Stimulated activated CD4-positive, alpha-beta T cell treated with anti-CD3 and anti-CD28 coated beads, Interleukin-15, amount 100 ng/mL, for 1 hour (primary cell): ENCODE data around the gene SYTL1.
A peak's percentile ranks its signal among the peaks of the same experiment; 100 is the strongest.

ENCODE experiments used
- DNase-seq, 2 donors: peaks; one replicate each; pipeline ENCODE4 v3.0.0-alpha.2; 2020; ENCODE audit warnings: low read depth in 1 of 2, low spot score in 1 of 2

The SYTL1 gene

DNA sequence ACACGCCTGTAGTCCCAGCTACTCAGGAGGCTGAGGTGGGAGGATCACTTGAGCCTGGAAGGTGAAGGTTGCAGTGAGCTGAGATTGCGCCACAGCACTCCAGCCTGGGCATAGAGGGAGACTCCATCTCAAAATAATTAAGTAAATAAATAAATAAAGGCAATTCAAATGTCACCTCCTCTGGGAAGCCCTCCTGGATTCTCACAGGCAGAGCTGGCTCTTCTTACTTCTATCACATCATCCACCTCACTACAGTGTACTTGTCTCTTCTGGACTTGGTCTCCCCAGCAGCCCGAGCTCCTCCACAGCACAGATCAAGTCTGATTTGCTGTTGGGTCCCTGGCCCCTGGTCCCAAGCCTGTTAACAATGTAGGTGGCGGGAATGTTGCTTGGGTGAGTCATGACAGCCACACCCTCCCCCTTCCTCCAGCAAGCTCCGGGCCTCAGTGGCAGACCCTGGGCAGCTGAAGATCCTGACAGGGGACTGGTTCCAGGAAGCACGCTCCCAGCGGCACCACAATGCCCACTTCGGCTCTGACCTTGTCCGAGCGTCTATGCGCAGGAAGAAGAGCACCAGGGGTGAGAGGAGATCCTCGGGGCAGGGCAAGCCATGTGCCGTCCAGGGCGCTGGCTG, 5.3 kb downstream of the SYTL1 start:
- DNase-seq = no peak

DNA sequence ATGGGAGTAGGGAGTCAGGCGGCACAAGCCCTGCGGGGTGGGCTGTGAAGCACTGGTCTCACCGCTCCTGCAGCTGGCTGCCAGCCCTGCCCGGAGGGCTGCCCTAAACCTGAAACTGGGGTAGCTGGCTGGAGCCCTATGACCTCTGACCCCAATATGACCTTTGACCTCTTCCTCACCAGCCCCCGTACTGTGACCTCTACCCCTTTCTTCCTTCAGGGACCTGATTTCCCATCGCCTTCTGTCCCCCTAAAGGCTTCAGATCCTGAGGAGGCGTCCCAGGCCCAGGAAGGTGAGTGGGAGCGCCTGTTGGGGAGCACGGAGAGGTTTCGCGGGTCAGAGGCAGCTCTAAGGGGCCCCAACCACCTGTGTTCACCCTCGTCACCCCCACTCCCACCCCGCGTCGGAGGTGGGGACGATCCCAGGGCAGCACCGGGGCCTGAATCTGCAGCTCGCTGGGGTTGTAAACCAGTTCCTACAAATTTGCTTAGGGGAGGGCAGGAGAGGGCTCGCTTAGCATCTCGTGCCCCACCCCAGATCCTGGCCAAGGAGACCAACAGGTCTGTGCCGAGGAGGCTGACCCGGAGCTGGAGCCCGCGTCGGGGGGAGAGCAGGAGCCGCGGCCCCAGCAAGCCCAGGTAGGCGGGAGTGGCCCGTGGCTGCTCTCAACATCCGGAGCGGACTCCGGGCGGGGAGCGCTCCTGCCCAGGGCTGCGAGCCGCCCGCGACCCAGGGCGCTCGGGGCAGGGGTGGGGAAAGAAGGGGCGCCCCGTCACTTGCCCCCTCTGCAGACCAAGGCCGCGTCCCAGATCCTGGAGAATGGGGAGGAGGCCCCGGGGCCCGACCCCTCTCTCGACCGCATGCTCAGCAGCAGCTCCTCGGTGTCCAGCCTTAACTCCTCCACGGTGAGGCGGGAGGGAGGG, 7.3 kb downstream of the SYTL1 start:
- DNase-seq = no peak

DNA sequence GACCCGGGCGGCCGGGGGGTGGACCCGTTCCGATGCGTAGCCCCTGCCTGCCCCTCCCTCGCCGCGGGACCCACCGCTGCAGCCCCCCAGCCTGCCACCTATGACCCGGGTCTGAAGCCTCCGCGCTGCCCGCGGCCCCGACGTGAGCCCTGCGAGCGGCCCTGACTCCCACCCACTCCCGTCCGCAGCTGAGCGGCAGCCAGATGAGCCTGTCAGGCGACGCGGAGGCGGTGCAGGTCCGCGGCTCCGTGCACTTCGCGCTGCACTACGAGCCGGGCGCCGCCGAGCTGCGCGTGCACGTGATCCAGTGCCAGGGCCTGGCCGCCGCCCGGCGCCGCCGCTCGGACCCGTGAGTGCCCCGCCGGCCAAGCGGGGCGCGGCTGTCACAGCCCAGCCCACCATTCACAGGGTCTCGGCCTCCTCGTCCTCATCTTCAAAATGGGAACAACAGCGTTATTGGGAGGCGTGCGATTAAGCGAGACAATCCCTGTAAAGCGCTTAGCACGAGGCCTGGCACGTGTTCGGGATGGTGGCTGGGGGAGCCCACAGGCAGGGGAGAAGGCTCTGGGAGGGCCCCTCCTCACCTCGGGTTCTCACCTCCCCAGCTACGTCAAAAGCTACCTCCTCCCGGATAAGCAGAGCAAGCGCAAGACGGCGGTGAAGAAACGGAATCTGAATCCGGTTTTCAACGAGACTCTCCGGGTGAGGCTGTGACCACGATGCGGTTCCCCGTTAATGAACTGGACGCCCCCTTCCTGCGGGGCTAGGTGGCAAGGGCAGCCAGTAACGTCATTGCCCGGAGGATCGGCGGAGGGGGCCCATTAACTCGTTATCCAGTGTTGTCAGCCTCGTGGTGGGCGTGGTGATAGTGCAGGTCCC, 8.2 kb downstream of the SYTL1 start:
- DNase-seq = no peak

DNA sequence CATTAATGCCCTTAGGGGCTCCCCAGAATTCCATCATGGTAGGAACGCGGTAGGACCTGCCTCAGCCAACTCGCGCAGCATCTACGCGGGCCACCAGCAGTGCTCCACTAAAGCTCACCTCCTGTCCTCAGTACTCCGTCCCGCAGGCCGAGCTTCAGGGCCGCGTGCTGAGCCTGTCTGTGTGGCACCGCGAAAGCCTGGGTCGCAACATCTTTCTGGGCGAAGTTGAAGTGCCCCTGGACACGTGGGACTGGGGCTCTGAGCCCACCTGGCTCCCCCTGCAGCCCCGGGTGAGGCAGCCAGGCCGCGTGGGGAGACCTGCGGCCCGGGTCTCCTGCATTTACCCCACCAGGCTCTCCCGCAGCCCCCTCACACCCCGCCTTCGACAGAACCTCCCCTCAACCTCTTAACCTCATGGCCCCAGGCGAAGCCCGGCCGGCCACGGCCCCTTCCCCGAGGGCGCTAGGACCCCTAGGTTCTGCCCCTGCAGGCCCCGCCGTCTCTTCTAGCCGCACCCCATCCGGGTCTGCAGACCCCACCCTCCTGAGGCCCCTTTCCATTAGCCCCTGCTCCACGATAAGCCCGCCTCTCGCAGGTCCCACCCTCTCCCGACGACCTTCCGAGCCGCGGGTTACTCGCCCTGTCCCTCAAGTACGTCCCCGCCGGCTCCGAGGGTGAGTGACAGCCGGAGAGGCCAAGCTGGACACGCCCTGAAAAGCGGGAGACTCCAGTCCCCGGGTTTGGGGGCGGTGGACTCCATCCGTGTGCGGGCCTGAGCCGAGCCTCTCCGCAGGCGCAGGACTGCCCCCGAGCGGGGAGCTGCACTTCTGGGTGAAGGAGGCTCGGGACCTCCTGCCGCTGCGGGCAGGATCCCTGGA, 9.1 kb downstream of the SYTL1 start:
- DNase-seq = no peak

DNA sequence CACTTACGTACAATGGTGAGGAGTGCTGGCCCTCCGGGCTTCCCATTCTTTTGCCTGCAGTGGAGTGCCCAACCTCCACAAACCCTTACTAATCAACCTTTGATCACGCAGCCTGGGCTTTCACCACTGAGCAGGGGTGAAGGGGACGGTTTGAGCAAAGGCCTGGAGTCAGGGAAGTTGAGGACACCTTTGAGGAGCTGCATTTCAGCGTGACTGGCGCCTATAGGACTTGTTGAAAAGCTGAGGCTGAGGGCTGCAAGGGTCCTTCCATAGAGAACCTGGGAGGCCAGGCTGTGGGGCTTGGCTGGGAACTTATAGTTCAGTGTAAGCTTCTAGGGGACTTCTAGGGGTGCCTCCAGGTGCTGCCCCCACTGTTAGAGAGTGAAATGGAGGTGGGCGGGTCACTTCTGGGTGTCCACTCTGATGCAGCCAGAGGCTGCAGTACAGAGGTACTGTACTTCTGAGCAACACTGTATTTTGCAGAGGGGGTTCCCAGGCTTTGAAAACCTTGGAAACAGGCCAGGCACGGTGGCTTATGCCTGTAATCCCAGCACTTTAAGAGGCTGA, 9.8 kb downstream of the SYTL1 start:
- DNase-seq = no peak

DNA sequence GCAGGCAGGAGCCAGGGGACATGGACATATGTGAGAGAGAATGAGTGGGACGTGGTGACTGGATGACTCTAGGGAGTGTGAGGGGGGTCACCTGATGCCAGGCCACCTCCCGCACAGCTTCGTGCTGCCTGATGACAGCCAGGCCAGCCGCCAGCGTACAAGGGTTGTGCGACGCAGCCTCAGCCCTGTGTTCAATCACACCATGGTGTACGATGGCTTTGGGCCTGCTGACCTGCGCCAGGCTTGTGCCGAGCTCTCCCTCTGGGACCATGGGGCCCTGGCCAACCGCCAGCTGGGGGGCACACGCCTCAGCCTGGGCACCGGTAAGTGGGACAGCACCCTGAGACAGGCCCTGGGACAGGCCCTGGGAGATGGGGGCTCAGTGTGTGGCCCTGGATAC, 11.3 kb downstream of the SYTL1 start:
- DNase-seq = no peak

DNA sequence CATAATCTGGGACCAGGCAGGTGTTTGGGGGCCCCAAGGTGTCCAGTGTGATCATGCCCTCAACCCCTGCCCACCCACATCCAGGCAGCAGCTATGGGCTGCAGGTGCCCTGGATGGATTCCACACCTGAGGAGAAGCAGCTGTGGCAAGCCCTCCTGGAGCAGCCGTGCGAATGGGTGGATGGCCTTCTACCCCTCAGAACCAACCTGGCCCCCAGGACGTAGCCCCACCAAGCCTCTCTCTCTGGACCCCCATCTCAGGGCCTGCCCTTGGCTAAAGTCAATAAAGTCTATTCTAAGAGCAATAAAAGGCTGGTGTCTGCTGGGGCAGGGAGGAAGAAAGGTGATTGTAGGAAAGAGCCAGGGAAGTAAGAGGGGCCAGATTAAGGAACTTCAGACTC, 11.8 kb downstream of the SYTL1 start:
- no peak for DNase-seq

DNA sequence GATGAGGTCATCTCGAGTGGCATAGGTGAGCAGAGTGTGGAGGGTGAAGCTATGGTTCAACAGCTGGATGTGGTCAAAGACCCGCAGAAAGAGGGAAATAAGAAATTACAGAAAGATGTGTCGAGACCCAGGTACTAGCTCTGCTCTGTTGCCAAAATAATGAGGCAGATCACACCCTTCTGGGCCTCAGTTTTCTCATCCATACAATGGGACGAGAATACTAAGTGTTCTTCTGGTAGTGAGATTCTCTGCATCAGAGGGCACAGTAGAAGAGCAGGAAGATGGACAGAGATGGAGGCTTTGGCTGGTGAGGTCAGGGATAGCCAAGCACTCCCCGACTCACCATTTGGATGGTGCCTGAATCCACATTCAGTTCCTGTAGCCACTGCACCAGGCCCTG, 13.9 kb downstream of the SYTL1 start:
- DNase-seq = no peak

DNA sequence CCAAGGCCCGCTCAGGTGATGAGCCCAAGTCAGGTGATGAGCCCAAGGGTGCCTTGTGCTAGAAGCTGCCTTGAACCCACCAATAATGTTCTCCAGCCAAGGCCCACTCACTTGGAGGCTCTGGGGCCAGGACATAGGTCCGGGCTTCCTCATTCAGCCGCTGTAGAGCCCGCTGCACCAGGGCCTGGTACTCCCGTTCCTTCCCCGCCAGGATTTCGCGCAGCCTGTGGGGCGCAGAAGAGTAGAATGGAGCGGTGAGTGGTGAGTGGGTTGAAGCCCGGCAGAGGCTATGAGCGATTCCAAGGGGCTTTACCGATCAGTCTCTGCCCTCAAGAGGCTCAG, 14.4 kb downstream of the SYTL1 start:
- no peak for DNase-seq

DNA sequence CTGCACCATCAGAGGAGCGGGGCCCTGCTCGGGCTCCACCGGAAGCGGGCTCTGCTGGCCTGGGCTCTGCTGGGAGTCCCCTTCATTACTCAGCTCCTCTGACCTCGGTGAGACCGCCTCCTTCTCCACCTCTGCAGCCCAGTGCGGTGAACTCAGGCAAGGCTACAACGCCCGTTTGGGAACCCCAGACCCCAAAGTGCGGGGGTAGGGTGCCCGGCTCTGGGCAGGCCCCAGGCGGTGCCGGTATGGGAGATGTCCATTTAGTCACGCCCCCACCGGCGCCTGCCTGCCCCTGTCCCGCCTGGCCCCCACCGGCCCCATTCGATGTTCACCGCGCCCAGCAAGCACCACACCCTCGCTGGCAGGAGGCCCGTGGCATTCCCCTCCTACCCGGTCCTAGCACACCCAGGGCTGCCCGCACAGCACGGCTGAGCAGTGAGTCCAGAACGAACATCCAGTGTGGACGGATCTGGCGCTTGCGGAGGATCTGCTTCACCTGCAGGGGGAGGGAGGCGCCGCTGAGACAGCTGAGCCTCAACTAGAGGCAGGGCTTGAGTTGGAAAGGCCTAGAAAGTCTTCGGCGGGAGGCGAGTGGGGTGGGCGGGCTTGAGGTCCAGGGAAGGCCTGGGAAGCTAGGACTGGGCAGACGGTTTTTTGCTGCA, 14.9 kb downstream of the SYTL1 start:
- no peak for DNase-seq

DNA sequence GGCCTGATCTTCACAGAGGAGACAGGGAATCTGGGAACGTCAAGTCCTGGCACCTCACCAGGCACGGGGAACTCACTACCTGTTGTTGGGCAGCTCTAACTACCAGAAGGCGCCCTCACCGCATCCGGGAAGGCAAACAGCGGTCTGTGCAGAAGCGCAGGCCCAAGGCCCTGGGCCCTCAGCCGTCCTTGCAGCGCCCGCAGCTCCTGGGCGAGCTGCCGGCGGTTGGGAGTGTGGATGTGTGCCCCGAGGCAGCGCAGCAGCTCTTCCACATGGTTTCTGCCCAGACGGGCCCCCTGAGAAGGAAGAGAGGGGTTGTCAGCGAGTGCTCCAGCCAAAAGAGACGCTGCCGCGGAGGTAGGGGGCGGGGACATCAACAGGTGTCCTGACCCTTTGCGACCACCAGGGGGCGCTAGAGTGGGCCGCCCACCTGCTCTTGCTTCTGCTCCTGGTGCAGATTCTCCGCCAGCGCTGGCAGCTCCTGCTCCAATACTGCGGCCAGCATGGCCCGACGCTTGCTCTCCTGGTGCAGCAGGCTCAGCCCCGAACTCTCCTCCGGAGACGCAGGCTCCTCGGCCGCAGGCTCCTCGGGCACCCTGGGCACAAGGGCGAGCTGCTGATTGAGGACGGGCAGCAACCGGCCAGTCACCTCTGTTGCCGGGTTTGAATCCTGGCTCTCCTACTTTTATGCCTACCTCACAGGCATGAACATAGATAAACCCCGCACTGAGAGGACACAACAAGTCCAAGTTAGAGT, 15.6 kb downstream of the SYTL1 start:
- peak; percentile 68 to 75 for DNase-seq

DNA sequence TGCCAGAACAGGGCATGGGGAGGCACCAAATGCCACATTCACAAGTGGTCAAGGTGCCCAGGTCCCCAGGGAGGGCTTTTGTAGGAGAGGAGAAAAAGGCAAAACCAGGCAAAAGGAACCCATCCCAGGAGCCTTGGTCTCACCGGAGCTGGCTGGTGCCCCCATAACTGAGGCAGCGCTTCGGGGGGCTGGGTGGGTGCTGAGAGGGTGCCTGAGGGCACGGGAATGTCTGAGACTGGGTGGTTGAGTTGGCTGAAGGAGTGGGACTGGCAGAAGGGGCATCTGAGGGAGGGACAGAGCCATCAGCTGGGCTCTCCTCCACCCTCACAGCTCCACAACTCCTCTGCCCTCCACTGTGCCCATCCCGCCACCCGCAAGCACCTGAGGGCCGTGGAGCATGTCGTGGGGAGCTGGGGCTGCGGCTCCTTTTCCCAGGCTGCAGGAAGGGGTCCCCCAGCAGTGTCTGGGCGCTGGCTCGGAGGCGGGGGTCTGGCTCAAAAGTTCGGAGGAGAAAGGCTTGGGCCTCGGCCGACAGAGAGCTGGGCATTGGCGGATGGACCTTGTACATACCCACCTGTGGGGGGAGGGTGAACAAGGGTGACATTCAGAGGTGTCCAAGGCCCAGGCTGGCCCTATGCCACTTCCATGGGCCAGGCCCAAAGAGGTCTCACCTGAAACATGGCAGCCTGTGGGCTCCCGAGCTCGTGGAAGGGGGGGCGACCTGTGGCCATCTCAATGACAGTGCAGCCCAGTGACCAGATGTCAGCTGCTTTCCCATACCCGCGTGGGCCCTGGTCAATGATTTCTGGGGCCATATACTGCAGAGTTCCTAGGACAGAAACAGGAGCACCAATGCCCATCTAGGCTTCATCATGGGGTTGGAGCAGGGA, 16.5 kb downstream of the SYTL1 start:
- DNase-seq = no peak

DNA sequence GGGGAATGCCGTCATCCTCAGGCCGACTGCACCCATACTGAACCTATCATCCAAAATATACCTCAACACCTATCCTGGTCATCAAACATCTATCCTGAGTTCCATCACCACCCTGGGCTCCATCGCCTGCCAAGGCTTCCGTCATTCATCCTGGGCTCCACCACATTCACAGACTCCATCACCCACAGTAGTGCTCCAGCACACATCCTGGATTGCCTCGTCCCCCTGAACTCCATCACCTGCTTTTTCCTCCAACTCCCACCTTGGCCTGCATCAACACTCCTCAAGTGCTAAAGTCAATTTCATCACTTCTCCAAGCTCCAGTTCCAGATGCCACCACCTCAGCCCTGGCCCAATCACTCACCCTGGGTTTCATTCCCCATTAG, 17.1 kb downstream of the SYTL1 start:
- DNase-seq = no peak

DNA sequence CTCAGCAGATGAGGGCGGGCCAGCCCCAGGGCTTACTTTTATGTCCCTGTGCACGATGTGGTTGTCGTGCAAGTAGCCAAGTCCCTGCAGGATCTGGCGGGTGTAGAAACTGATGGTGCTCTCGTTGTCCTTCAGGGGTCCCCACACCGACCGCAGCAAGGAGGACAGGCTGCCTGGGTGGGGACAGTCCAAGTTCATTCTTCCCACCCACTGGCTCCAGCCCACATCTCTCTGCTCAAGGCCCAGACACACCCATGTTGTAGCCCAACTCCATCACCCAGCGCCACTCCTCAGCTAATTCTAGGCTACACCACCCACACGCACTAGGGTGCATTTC, 18.0 kb downstream of the SYTL1 start:
- no peak for DNase-seq

DNA sequence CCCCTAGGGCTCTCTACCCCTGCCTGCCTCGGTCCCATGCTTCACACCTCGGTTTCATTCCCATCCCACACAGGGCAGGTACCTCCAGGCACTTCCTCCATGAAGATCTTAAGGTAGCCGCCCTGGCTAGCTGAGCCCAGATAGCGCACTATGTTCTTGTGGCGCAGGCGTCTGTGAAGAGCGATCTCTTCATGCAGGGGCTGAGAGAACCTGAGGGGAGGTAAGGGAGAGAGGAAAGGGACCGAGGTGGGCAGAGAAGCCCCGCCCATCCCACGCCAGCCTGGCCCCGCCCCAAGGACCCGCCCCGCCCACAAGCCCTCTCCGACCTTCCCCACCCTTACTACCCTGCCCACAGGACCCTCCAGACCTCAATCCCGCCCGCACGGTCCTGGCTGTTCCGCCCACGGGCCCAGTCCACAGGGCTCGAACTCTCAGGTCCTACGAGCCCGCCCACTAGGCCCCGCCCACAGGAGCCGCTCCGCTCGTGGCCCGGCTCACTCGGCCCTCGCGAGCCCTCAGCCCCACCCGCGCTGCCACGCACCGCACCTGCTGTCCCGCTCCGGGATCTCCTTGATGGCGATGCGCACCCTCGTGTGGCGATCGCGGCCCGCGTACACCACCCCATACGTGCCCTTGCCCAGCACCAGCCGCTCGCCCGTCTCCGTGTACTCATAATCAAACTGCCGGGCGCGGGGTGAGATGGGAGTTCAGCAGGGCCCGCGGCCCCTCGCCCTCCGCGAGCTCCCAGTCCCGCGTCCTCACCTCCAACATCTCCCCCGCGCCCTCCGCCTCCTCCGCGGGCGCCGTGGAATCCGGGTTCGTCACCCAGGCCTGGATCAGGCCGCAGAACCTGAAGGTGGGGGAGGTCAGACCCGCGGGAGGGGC, 18.6 kb downstream of the SYTL1 start:
- peak in 1 of 2 donors; percentile 12 for DNase-seq

DNA sequence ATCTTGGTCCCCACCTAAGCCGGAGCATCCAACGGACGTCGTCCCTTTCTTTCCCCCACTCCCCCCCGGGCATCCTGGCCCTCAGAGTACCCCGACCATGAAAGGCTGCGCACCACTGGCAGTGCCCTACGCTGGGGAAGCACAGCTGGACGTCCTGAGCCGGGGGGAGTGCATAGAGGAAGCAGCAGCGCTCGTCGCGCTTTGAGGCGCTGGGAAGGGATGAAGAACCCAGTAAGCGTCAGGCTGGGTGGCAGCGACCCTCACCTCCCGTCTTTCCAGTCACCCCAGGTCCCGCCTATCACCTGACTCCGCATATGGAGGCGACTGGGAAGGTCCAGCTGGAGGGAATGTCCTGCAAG, 19.2 kb downstream of the SYTL1 start:
- DNase-seq = no peak

DNA sequence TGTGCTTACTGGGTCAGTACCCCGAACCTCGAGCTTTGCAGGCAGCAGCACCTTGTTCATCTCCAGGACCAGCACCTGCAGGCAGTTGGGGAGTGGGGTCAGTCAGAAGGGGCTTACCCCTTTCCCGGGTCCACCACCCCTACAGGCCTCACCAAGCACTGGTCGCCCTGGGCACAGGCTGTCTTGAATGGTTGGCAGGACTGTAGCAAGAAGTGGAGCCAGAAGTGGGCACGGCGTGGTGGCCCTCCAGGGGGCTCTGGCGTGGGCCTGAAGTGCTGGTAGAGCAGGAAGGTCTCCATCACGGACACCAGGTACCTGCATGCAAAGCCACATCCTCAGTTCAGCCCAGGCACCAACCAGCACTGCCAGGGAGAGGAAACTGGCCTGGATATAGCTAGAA, 19.7 kb downstream of the SYTL1 start:
- DNase-seq = no peak
